Measurements from ENCODE around the gene TMEM217.
"Not testable (repeated sequence)": the region's sequence is repeated elsewhere in the genome, so short reads cannot be mapped to it uniquely, and the experiment has no call there.

Gene TMEM217

DNA sequence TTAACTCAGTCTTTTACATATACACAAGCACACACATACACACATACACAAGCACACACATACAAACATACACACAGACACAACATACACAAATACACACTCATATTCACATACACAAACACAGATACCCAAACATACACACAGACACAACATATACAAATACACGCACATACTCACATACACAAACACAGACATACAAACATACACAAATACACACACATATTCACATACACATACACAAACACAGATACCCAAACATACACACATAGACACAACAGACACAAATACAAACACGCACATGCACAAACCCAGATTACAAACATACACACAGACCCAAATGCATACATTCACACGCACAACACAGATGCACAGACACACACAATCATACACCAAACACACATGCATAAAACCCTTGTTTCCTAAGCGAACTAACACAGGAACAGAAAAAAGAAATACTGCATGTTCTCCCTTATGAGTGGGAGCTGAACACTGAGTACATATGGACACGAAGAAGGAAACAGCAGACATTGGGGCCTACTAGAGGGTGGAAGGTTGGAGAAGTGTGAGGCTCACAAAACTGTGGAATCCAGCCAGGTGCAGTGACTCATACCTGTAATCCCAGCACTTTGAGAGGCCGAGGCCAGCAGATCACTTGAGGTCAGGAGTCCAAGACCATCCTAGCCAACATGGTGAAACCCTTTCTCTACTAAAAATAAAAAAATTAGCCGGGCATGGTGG, 53.8 kb downstream of the TMEM217 start:
- no peak overlapping the region for H3K27ac ChIP-seq
- TF ChIP-seq ZFX (IDR thresholded peaks at IDR 0.05): no peak
- TF ChIP-seq, protein P1, sequence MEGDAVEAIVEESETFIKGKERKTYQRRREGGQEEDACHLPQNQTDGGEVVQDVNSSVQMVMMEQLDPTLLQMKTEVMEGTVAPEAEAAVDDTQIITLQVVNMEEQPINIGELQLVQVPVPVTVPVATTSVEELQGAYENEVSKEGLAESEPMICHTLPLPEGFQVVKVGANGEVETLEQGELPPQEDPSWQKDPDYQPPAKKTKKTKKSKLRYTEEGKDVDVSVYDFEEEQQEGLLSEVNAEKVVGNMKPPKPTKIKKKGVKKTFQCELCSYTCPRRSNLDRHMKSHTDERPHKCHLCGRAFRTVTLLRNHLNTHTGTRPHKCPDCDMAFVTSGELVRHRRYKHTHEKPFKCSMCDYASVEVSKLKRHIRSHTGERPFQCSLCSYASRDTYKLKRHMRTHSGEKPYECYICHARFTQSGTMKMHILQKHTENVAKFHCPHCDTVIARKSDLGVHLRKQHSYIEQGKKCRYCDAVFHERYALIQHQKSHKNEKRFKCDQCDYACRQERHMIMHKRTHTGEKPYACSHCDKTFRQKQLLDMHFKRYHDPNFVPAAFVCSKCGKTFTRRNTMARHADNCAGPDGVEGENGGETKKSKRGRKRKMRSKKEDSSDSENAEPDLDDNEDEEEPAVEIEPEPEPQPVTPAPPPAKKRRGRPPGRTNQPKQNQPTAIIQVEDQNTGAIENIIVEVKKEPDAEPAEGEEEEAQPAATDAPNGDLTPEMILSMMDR (conservative IDR thresholded peaks at IDR 0.05): no peak

DNA sequence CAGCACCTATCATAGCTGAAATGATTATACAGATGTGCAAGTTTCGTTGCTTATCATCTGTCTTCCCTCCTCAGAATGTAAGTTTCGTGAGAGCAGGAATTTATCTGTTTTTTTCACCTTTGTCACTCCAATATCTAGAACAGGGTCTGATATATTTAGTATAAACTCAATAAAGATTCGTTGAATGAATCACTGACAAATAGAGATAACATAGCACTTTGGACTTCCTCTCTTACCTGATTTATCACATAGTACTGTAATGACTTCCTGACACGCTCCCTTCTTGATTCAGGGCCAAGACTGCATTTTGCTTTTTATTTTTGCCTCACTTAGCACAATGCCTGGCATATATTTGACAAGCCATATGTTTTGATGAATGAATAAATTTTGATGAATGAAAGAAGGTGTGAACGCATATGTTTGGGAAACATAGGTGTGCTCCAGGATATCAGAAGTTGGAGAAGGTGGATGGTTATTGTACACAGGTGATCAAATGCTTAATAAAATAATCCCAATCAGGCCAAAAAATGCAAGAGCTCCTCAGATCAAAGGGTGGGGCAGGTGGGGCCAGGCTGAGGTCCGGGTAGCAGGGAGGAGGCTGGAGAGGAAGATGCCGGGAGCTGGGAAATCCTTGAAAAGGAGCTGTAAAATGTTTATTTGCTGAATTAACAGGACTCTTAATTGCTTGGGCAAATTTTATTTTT, 55.0 kb downstream of the TMEM217 start:
- no peak for TF ChIP-seq ZFX (IDR thresholded peaks at IDR 0.05)
- TF ChIP-seq, protein P1 (conservative IDR thresholded peaks at IDR 0.05): no peak
- H3K27ac ChIP-seq: no peak overlapping the region

DNA sequence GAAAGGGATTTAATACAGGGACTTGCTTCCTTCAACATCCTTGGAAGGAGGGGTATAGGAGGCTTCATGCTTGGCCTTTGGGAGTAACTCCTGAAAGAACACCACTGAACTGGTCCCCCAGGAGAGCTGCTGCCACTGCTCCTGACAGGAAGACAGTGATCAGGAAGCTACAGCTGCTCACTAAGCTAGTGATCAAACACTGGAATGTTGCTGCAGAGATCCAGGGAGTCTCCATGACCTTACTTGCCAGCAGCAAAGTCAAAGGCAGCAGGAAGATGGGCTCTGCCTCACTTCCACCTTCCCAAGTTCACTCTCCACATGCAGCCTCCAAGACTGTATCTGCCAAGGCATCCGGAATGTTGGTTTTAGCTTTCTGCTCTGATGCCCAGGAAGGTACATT, 56.2 kb downstream of the TMEM217 start:
- no peak for TF ChIP-seq ZFX (IDR thresholded peaks at IDR 0.05)
- TF ChIP-seq, protein P1 (conservative IDR thresholded peaks at IDR 0.05): no peak
- H3K27ac ChIP-seq: no peak overlapping the region

DNA sequence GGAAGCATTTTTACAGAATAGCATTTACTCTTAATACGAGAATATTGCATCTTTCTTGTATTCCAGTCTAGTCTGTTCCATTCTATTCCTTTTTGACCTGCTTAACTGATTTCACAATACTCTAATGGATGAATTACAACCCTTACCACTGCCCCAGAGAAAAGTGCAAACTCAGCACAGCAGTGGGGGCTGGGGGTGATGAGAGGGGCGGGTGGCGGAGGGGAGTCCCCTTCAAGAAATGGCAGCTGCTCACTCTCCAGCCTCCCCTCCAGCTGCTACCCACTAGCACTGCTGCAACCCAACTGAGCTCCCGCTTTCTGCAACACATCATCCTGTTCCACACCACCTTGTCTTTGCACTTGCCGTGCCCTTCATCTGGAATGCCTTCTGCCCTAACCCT, 57.9 kb downstream of the TMEM217 start:
- H3K27ac ChIP-seq: no peak overlapping the region
- TF ChIP-seq, protein P1 (conservative IDR thresholded peaks at IDR 0.05): no peak
- no peak for TF ChIP-seq ZFX (IDR thresholded peaks at IDR 0.05)

DNA sequence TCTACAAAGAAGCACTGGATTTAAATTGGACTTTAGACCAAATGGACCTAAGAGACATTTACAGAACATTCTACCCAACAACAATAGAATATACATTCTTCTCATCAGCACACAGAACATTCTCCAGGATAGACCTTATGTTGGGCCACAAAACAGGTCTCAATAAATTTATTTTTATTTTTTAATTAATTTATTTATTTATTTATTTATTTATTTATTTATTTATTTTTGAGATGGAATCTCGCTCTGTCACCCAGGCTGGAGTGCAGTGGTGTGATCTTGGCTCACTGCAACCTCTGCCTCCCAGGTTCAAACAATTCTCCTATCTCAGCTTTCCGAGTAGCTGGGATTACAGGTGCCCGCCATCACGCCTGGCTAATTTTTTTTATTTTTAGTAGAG, 61.5 kb downstream of the TMEM217 start:
- not testable (repeated sequence) for H3K27ac ChIP-seq

DNA sequence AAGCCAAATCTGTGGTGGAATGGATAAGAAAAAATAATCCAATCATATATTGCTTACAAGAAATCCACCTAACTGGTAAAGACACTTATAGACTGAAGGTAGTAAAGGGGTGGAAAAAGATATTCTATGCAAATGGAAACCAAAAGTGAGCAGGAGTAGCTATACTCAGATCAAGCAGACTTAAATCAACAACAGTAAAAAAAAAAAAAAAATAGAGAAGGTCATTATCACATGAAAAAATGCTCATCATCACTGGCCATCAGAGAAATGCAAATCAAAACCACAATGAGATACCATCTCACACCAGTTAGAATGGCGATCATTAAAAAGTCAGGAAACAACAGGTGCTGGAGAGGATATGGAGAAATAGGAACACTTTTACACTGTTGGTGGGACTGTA, 63.1 kb downstream of the TMEM217 start:
- H3K27ac ChIP-seq: not testable (repeated sequence)

DNA sequence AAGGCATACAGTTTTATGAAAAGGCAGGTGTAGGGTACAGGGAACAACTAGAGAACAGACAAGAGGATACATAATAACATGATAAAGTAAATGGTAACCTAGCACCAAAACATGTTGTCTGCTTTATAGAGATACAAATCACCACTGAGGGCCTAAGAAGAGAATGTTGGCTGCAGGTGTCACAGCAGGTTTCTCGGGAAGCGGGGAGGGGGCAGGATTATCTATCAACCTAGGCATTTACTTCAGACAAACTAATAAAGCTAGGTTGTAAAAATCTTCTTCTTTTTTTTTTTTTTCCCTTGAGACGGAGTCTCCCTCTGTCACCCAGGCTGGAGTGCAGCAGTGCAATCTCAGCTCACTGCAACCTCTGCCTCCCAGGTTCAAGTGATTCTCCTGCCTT, 65.3 kb downstream of the TMEM217 start:
- H3K27ac ChIP-seq: no peak overlapping the region
- TF ChIP-seq, protein P1 (conservative IDR thresholded peaks at IDR 0.05): no peak
- no peak for TF ChIP-seq ZFX (IDR thresholded peaks at IDR 0.05)

DNA sequence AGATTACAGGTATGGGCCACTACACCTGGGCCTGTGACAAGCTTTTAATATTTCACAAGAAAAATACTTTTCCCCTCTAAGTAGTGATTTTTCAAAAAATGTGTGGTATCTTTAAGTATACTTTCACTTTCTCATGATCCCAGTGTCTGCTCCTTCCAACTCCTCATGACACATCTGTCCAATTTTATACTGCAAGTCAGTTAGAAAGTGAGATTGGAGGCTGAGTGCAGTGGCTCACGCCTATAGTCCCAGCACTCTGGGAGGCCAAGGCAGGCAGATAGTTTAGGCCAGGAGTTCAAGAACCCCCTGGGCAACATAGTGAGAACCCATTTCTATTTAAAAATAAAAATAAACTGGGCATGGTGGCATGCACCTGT, 67.8 kb downstream of the TMEM217 start:
- TF ChIP-seq, protein P1 (conservative IDR thresholded peaks at IDR 0.05): no peak
- TF ChIP-seq ZFX (IDR thresholded peaks at IDR 0.05): no peak
- no peak overlapping the region for H3K27ac ChIP-seq
